Measurements from ENCODE around the gene LIX1. TPM values are rescaled to one million over a fixed set of nuclear protein-coding genes. Genes with fewer than 3 reads are reported as not detected.

The LIX1 gene
- total and polyA plus RNA-seq, 4 donors: not detected

DNA sequence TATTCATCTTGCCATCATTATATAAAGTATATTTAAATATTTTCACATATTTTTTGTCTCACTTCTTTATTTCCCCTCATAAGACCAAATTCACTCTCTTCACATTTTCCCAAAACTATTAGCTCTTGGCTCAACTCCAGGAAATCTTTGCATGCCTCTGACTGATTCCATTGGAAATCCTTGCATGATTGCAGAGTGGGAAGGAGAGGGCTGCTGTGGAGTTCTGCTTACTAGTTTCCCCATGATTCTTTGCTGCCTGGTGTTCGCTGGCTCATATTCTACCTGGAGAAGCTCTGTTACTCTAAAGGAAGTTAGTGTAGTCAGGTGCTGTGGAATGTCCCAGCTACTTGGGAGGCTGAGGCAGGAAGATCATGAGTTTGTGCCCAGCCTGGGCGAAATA, 41.9 kb downstream of the LIX1 start:
- Histone ChIP-seq H3K9ac (ENCODE audit: low read depth in 1 of 2, low read length in 2 of 2) (no peak overlapping the region), H3K9me3 (ENCODE audit: control insufficient read depth in 4 of 4, low read length in 3 of 4) (no peaks in the 10 kb centered on the region), H3K27ac (ENCODE audit: low read depth in 1 of 2, low read length in 2 of 2) (no peak overlapping the region), H3K4me1 (ENCODE audit: control insufficient read depth in 4 of 4, insufficient read depth in 4 of 4, low read length in 3 of 4) (no peaks in the 10 kb centered on the region), H3K4me3 (ENCODE audit: low read depth in 1 of 3, low read length in 3 of 3) (no peak overlapping the region), H3K27me3 (ENCODE audit: control insufficient read depth in 4 of 4, insufficient read depth in 4 of 4, low read length in 3 of 4) (no peaks in the 10 kb centered on the region), H3K36me3 (ENCODE audit: control insufficient read depth in 4 of 4, insufficient read depth in 3 of 4, low read depth in 1 of 4, low read length in 3 of 4) (no peaks in the 10 kb centered on the region)
- WGBS: 82% methylated on average over 2 of the region's 2 CpGs
- no peak for TF ChIP-seq HNF4G (IDR thresholded peaks at IDR 0.05)
- no peak for TF ChIP-seq EGR1 (IDR thresholded peaks at IDR 0.05; ENCODE audit: low read depth in 2 of 2)
- TF ChIP-seq FOXA2 (IDR thresholded peaks at IDR 0.05): no peak
- no peak for TF ChIP-seq CTCF (IDR thresholded peaks at IDR 0.05; ENCODE audit: low read depth, low read length, missing input control)
- no peak for TF ChIP-seq NR2F2 (IDR thresholded peaks at IDR 0.05)
- TF ChIP-seq SP1 (IDR thresholded peaks at IDR 0.05): no peak
- no peak for TF ChIP-seq REST (IDR thresholded peaks at IDR 0.05)
- TF ChIP-seq, protein P1, sequence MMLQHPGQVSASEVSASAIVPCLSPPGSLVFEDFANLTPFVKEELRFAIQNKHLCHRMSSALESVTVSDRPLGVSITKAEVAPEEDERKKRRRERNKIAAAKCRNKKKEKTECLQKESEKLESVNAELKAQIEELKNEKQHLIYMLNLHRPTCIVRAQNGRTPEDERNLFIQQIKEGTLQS (IDR thresholded peaks at IDR 0.05): no peak
- TF ChIP-seq RAD21 (IDR thresholded peaks at IDR 0.05): no peak
- no peak for TF ChIP-seq FOXA1 (IDR thresholded peaks at IDR 0.05)
- TF ChIP-seq, protein P2, sequence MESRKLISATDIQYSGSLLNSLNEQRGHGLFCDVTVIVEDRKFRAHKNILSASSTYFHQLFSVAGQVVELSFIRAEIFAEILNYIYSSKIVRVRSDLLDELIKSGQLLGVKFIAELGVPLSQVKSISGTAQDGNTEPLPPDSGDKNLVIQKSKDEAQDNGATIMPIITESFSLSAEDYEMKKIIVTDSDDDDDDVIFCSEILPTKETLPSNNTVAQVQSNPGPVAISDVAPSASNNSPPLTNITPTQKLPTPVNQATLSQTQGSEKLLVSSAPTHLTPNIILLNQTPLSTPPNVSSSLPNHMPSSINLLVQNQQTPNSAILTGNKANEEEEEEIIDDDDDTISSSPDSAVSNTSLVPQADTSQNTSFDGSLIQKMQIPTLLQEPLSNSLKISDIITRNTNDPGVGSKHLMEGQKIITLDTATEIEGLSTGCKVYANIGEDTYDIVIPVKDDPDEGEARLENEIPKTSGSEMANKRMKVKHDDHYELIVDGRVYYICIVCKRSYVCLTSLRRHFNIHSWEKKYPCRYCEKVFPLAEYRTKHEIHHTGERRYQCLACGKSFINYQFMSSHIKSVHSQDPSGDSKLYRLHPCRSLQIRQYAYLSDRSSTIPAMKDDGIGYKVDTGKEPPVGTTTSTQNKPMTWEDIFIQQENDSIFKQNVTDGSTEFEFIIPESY (IDR thresholded peaks at IDR 0.05): no peak
- DNase-seq (ENCODE audit: low spot score): no peak

- H3K9ac ChIP-seq (ENCODE audit: low read depth in 1 of 2, low read length in 2 of 2): no peak overlapping the region
- no peak overlapping the region for H3K27ac ChIP-seq (ENCODE audit: low read depth in 1 of 2, low read length in 2 of 2)
- no peaks in the 10 kb centered on the region for H3K36me3 ChIP-seq (ENCODE audit: control insufficient read depth in 4 of 4, insufficient read depth in 3 of 4, low read depth in 1 of 4, low read length in 3 of 4)
- WGBS: 72% methylated on average over 5 of the region's 5 CpGs
- H3K4me1 ChIP-seq (ENCODE audit: control insufficient read depth in 4 of 4, insufficient read depth in 4 of 4, low read length in 3 of 4): no peaks in the 10 kb centered on the region
- H3K4me3 ChIP-seq (ENCODE audit: low read depth in 1 of 3, low read length in 3 of 3): no peak overlapping the region
- no peak for DNase-seq (ENCODE audit: low spot score)
- no peaks in the 10 kb centered on the region for H3K9me3 ChIP-seq (ENCODE audit: control insufficient read depth in 4 of 4, low read length in 3 of 4)
- no peaks in the 10 kb centered on the region for H3K27me3 ChIP-seq (ENCODE audit: control insufficient read depth in 4 of 4, insufficient read depth in 4 of 4, low read length in 3 of 4)
- no peak for TF ChIP-seq NR2F2 (IDR thresholded peaks at IDR 0.05)
- no peak for TF ChIP-seq RXRA (IDR thresholded peaks at IDR 0.05)
- no peak for TF ChIP-seq HNF4A (conservative IDR thresholded peaks at IDR 0.05)
- no peak for TF ChIP-seq REST (IDR thresholded peaks at IDR 0.05)
- TF ChIP-seq FOXA2 (IDR thresholded peaks at IDR 0.05): no peak
- TF ChIP-seq JUND (IDR thresholded peaks at IDR 0.05): no peak
- TF ChIP-seq, protein P2 (IDR thresholded peaks at IDR 0.05): no peak
- TF ChIP-seq, protein P1 (IDR thresholded peaks at IDR 0.05): no peak
These were observed 43.5 kb downstream of the LIX1 start for GRCh38 chr5:97098922-97099321.
